Measurements from ENCODE around the gene ATP5PF. TPM values are rescaled to one million over a fixed set of nuclear protein-coding genes. Genes with fewer than 3 reads are reported as not detected.

The ATP5PF gene
- total RNA-seq, 1 experiment from 2014 or later = 185 TPM

DNA sequence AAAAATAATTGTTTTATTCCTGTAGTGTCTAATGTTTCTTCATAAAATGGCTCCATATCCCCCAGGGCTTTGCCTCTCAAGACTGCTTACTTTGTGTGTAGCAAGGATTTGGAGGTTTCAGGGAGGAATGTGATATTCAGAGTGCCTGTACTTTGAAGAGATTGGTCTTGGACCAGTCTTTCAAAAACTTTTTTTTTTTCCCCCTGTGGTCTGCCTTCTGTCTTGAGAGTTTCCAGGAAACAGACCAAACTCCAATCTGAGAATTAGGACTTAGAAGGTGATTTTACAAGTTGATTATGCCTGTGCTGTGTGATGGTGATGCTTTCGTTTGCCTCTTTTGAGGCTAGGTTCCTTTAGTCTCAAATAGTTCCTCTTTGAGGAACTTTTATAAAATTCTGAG, 26.0 kb upstream of the ATP5PF start:
- no TSS peak for BruUV-seq (replicated peaks)
- Histone ChIP-seq H3K27me3 (replicated peaks; ENCODE audit: insufficient read depth, low read depth, low read length, poor library complexity) (no peaks in the 10 kb centered on the region), H3K27ac (ENCODE audit: low read depth, low read length, poor library complexity, severe bottlenecking) (no peak overlapping the region), H3K4me3 (ENCODE audit: low read depth, low read length, poor library complexity, severe bottlenecking) (no peak overlapping the region), H3K4me1 (ENCODE audit: insufficient read depth, low read length, poor library complexity, severe bottlenecking) (no peaks in the 10 kb centered on the region), H3K9me3 (ENCODE audit: low read depth, low read length, poor library complexity, severe bottlenecking) (no peaks in the 10 kb centered on the region), H3K36me3 (ENCODE audit: insufficient read depth, low read length, poor library complexity, severe bottlenecking) (peaks cover 44% of the 10 kb centered on the region)
- TF ChIP-seq, protein P1, sequence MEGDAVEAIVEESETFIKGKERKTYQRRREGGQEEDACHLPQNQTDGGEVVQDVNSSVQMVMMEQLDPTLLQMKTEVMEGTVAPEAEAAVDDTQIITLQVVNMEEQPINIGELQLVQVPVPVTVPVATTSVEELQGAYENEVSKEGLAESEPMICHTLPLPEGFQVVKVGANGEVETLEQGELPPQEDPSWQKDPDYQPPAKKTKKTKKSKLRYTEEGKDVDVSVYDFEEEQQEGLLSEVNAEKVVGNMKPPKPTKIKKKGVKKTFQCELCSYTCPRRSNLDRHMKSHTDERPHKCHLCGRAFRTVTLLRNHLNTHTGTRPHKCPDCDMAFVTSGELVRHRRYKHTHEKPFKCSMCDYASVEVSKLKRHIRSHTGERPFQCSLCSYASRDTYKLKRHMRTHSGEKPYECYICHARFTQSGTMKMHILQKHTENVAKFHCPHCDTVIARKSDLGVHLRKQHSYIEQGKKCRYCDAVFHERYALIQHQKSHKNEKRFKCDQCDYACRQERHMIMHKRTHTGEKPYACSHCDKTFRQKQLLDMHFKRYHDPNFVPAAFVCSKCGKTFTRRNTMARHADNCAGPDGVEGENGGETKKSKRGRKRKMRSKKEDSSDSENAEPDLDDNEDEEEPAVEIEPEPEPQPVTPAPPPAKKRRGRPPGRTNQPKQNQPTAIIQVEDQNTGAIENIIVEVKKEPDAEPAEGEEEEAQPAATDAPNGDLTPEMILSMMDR (conservative IDR thresholded peaks at IDR 0.05; ENCODE audit: low read depth, low read length) = no peak
- no peak for TF ChIP-seq EZH2 (IDR thresholded peaks at IDR 0.05; ENCODE audit: borderline replicate concordance, low read depth, low read length, poor library complexity, severe bottlenecking)
- ChIA-PET POLR2A (ENCODE audit: low non-redundant PET) (no interaction called here), CTCF (no interaction called here)
- intact Hi-C loops (cut with micrococcal nuclease; ENCODE audit: unreplicated experiment) = no loop called here
- DNase-seq (ENCODE audit: low spot score) = no peak

DNA sequence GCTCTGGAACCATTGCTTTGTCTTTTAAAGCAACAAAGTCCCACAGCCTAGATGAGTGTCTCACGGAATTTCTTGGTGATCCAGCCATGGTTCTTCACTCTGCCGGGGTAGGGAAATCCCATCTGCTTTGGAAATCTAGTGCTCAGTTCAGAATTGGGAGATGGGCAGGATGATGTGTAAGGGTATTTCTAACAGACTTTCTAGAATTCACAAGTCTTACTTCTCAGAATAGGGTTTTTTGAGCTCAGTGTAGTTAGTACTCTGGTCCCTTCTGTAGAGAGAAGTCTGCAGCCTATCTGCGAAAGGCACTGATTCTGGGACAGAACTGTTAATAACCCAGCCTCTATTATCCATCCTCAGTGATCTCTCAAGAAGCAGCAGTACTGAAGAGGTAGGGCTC, 25.4 kb upstream of the ATP5PF start:
- H3K4me3 ChIP-seq (ENCODE audit: low read depth, low read length, poor library complexity, severe bottlenecking) = no peak overlapping the region
- H3K36me3 ChIP-seq (ENCODE audit: insufficient read depth, low read length, poor library complexity, severe bottlenecking) = peaks cover 38% of the 10 kb centered on the region
- H3K27ac ChIP-seq (ENCODE audit: low read depth, low read length, poor library complexity, severe bottlenecking) = no peak overlapping the region
- no peaks in the 10 kb centered on the region for H3K27me3 ChIP-seq (replicated peaks; ENCODE audit: insufficient read depth, low read depth, low read length, poor library complexity)
- DNase-seq (ENCODE audit: low spot score) = no peak
- H3K4me1 ChIP-seq (ENCODE audit: insufficient read depth, low read length, poor library complexity, severe bottlenecking) = no peaks in the 10 kb centered on the region
- POLR2A ChIA-PET (ENCODE audit: low non-redundant PET) = no interaction called here
- no TSS peak for BruUV-seq (replicated peaks)
- no peaks in the 10 kb centered on the region for H3K9me3 ChIP-seq (ENCODE audit: low read depth, low read length, poor library complexity, severe bottlenecking)
- CTCF ChIA-PET = no interaction called here
- TF ChIP-seq, protein P1 (conservative IDR thresholded peaks at IDR 0.05; ENCODE audit: low read depth, low read length) = no peak
- no peak for TF ChIP-seq EZH2 (IDR thresholded peaks at IDR 0.05; ENCODE audit: borderline replicate concordance, low read depth, low read length, poor library complexity, severe bottlenecking)
- intact Hi-C loops (cut with micrococcal nuclease; ENCODE audit: unreplicated experiment) = no loop called here

DNA sequence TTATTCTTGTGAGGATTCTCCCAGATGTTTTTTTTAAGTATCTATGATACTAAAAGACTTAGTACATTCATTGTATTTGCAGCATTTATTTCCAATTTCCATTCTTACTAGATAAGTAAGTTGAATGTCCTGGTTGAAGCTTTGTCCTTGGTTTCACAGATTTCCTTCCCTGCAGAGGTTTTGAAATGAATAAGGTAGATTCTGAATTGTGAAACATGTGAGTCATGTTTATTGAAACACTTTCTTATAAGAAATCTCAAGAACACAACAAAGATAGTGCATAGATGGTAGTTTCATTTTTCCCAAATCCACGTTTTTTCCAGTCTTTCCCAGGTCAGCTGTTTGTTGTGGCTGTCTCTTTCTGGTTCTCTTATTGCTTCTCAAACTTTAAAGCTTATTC, 24.9 kb upstream of the ATP5PF start:
- ChIA-PET CTCF (interaction anchor here (0.6 kb wide), 1 partner anchor 26 kb away, joined by 4 read pairs; no protein-coding TSS in a partner anchor), POLR2A (ENCODE audit: low non-redundant PET) (interaction anchor here (0.6 kb wide), 1 partner anchor 1052 kb away, joined by 3 read pairs; no protein-coding TSS in a partner anchor)
- Histone ChIP-seq H3K4me3 (ENCODE audit: low read depth, low read length, poor library complexity, severe bottlenecking) (no peak overlapping the region), H3K9me3 (ENCODE audit: low read depth, low read length, poor library complexity, severe bottlenecking) (no peaks in the 10 kb centered on the region), H3K27ac (ENCODE audit: low read depth, low read length, poor library complexity, severe bottlenecking) (no peak overlapping the region), H3K36me3 (ENCODE audit: insufficient read depth, low read length, poor library complexity, severe bottlenecking) (peaks cover 34% of the 10 kb centered on the region), H3K27me3 (replicated peaks; ENCODE audit: insufficient read depth, low read depth, low read length, poor library complexity) (no peaks in the 10 kb centered on the region), H3K4me1 (ENCODE audit: insufficient read depth, low read length, poor library complexity, severe bottlenecking) (no peaks in the 10 kb centered on the region)
- DNase-seq (ENCODE audit: low spot score) = no peak
- TF ChIP-seq EZH2 (IDR thresholded peaks at IDR 0.05; ENCODE audit: borderline replicate concordance, low read depth, low read length, poor library complexity, severe bottlenecking) = no peak
- BruUV-seq (replicated peaks) = no TSS peak
- intact Hi-C loops (cut with micrococcal nuclease; ENCODE audit: unreplicated experiment) = no loop called here

DNA sequence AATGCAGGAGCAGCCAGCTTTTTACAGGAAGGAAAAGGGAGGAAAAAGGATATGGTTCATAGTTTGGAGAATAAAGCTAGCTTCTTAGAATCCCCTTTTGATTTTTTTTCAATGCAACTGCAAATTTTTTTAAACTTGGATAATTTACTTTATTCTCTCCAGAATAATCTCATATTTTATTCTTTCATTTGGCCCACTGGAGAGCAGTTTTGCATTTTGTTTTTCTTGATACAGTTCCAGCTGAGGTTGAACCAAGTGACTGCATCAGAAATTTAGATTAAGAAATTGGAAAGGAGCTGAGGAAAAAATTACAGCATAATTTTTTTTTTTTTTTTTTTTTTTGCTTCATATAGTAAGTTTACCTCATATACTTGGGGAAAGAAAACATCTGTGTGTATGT, 22.8 kb upstream of the ATP5PF start:
- ChIA-PET CTCF (no interaction called here), POLR2A (ENCODE audit: low non-redundant PET) (no interaction called here)
- H3K27ac ChIP-seq (ENCODE audit: low read depth, low read length, poor library complexity, severe bottlenecking) = no peak overlapping the region
- TF ChIP-seq, protein P1 (conservative IDR thresholded peaks at IDR 0.05; ENCODE audit: low read depth, low read length) = no peak
- TF ChIP-seq EZH2 (IDR thresholded peaks at IDR 0.05; ENCODE audit: borderline replicate concordance, low read depth, low read length, poor library complexity, severe bottlenecking) = no peak
- H3K4me3 ChIP-seq (ENCODE audit: low read depth, low read length, poor library complexity, severe bottlenecking) = no peak overlapping the region
- no peaks in the 10 kb centered on the region for H3K27me3 ChIP-seq (replicated peaks; ENCODE audit: insufficient read depth, low read depth, low read length, poor library complexity)
- intact Hi-C loops (cut with micrococcal nuclease; ENCODE audit: unreplicated experiment) = no loop called here
- no TSS peak for BruUV-seq (replicated peaks)
- no peak for DNase-seq (ENCODE audit: low spot score)
- peaks cover 33% of the 10 kb centered on the region for H3K36me3 ChIP-seq (ENCODE audit: insufficient read depth, low read length, poor library complexity, severe bottlenecking)
- H3K4me1 ChIP-seq (ENCODE audit: insufficient read depth, low read length, poor library complexity, severe bottlenecking) = no peaks in the 10 kb centered on the region
- H3K9me3 ChIP-seq (ENCODE audit: low read depth, low read length, poor library complexity, severe bottlenecking) = no peaks in the 10 kb centered on the region
